GM12891 (cell line): ENCODE measurements around the gene THUMPD1.

Experiments used
- POLR2A ChIP-seq: IDR thresholded peaks from 2 replicates; pipeline ENCODE4 v1.6.1; 2011; ENCODE audit warnings: low read depth, low read length, control low read depth
- TAF1 ChIP-seq: IDR thresholded peaks from 2 replicates; pipeline ENCODE4 v1.6.1; 2011; ENCODE audit warnings: low read depth, low read length, control low read depth

GRCh38 chr16:20707461-20707860, 34.2 kb downstream of the THUMPD1 start:
- TF ChIP-seq POLR2A (no peak), TAF1 (no peak)
